Left renal pelvis (tissue), 4 donors: ENCODE results near the gene C2CD2. TPM values are rescaled to one million over a fixed set of nuclear protein-coding genes. Genes with fewer than 3 reads are reported as not detected.
A peak's percentile ranks its signal among the peaks of the same experiment; 100 is the strongest.

Source experiments
- DNase-seq, 4 donors: peaks; one replicate each; pipeline ENCODE4 v3.0.0-alpha.2; 2013; ENCODE audit warnings: low read depth in 4 of 4, low spot score in 3 of 4
- polyA plus RNA-seq, 4 donors: library from polyadenylated mRNA; unstranded; fragments of 120-200 nt; gene quantifications; one replicate each; pipeline ENCODE4 v1.2.1, GENCODE V29; 2013; ENCODE audit not compliant: insufficient read length in 4 of 4

Gene C2CD2
- polyA plus RNA-seq, 4 donors, result 12.8 to 17.6 (median 16.4) TPM

DNA sequence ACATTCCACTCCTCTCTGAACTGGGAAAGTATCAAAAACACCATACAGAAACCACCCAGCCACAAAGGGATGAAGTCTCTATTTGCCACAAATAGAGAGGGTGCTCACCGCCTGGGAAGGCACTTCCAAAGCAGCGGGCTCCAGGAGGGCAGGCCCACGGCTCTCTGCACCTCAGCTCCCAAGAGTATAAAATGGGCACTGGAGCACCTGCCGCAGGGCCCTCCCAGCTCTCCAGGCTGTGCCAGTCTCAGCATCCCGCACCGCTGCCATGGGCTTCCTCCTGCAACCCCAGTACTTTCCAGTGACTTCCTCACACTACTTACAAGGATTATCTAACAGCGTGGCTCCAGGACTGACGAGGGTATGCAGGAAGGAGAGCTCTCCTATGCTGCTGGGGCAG lies 14.4 kb downstream of the C2CD2 start:
- no peak for DNase-seq

DNA sequence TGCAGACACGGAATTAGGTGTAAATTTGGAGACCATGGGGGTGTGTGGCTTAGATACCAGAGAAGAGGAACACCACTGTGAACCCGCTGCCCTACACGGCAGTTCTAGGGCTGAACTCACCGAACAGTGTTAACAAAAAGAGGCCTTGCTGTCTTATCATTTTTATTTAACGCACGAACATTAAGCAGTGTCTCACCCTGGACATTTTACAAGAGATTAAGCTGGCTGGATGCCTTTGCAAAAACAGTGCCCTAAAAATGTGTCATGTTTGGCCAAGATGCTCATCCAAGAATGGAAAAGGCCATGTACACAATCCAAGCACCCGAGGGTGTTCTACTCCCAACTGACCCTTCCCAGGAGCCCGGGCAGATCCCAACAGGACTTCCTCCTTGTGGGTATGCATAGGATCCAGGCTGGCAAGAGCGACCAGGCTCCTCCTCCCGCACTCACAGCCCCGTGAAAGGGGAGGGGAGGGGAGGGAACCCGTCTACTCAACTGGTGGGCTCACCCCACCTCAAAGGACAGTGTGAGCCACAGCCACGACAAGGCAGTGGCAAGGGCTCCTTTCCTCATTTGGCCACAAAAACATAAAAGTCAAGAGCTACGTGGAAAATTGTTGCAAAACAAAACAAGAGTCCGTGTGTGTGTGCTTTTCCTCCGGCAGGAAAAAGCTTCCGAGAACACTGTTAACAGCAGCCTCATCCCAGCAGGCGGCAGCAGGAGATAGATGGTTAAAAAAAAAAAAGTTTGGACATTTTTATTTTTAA lies 20.3 kb downstream of the C2CD2 start:
- DNase-seq, result no peak

DNA sequence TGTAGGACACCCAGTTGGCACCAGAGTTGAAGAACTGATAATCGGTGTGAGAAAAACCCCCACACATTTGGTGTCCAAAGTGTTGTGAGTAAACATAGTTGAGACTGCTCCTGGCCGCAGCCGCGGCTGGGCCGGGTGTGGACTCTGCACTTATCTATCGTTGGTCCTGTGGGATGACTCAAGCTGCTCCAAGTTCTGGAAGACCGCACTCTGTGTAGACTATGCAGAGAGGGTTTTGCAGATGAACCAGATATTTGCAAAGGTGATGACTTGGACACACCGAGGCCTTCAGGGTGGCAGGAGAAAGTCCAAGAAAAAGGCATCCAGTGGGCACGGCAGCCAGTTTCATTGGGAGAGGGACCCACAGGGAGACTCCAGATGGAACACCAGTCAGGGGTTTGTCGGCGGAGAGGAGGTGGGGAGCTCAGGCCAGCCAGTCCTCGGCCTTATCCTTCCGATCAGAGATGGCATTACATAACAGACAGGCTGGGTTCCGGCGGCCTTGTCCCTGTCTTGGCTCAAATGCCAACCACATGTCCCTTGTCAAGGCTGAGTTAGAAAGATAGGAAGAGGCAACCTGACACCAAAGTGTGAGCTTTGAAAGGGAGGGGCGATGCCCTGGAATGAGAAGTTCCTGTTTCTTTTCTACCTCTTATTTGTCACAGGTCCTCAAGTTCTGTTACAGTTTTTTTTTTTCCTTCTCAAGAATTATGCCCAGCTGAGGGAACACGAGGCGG lies 21.1 kb downstream of the C2CD2 start:
- no peak for DNase-seq

DNA sequence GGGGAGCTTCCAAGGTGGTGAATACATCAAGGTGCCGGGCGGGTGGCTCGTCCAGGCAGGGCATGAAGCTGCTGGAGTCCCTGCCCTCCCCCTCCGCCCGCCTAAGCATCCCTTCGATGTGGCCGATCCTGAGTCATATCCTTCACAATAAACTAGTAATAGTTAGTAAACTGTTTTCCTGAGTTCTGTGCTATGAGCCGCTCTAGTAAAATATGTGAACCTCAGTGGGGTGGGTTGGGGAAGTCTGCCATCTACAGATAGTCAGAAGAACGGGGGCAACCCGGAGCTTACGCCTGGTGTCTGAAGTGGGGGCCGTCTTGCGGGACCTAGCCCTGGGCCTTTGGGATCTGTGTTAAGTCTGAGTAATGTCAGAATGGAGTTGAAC lies 21.6 kb downstream of the C2CD2 start:
- no peak for DNase-seq

DNA sequence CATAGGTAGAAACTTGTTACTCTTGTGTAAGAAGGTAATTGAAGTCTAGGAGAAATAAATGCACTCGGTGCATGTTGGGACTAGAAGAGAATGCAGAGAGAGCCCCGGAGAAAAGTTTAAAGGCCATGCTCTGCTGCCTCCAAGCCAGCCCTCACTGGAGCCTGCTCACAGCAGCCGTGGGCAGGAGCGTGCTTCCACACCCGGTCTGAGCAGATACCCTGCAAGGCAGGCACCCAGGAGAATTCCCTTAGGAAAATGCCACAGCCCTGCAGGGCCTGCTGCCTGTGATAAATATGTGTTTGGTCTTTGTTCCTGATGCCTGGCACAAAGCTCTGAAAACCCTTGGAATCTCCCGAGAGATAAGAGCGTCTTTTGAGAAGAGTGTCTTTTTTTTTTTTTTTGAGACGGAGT lies 22.8 kb downstream of the C2CD2 start:
- no peak for DNase-seq

DNA sequence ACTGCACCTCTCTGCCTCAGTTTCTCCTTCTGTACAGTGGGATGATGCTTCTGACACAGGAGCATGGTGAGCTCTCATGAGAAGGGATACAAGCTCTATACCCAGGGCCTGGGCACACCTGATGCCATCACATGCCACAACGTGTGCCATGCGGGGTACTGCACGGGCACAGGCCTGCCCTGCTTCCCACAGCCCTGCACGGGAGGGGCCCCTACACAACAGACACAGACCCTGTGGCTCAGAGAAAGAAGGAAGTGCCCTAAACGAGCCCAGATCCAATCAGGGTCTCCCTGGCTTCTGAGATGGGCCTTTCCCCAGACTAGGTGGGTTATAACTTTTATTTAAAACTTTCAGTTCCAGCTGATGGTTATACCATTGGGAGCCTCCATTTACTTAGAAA lies 24.6 kb downstream of the C2CD2 start:
- DNase-seq, result no peak

- no peak for DNase-seq
These were observed 25.1 kb downstream of the C2CD2 start for GRCh38 chr21:41928621-41929220.

DNA sequence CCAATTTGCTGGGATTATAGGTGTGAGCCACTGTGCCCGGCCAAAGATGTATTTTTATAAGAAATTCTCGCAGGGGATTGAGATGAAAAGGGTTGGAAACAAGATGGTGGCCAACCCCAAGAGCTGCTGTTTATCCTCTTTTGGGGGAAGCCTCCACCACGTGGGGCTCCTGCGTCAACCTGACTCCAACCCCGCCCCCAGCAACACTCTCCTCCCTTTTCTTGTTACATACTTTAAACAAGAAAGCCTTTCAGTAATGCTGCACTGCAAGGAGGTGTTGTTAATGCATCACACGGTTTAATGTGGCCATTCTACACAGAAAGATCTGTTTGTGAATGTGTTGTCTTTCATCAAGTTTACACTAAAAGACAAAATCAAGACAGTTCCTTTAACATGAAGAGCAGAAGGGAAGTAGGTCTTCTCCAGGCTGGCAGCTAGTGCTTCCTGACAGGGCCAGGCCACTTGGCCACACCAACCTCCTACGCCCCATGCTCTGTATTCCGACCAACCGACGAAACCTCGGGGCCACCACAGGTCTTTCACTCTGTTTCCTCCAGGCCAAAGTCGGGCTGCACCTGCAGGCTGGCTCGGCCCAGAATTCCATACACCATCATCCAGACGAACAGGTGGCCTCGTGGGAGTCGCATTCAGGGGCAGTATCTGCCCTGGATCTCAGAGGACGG lies 25.9 kb downstream of the C2CD2 start:
- DNase-seq, result no peak

GRCh38 chr21:41926807-41927171 lies 27.0 kb downstream of the C2CD2 start:
- no peak for DNase-seq

- peak in 1 of 4 donors; percentile 31 for DNase-seq
These were observed 27.6 kb downstream of the C2CD2 start for GRCh38 chr21:41926117-41926806.

DNA sequence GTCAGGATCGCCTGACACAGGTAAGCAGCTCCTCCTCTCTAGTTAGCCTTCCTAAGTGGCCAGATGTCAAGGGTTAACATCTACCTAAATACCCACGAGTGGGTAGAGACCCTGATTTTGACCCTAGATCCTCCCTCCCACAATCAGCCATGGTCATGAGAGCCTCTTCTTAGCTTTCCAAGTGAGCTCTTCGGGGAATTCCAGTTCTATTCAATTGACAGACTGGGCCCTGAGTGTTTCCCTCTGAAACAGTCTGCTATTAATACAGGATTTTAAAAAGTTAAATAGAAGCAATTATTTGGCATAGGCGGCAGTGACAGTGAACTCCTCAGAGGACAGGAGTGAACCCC lies 28.1 kb downstream of the C2CD2 start:
- no peak for DNase-seq

- DNase-seq, result no peak
These were observed 29.5 kb downstream of the C2CD2 start for GRCh38 chr21:41924368-41924754.

DNA sequence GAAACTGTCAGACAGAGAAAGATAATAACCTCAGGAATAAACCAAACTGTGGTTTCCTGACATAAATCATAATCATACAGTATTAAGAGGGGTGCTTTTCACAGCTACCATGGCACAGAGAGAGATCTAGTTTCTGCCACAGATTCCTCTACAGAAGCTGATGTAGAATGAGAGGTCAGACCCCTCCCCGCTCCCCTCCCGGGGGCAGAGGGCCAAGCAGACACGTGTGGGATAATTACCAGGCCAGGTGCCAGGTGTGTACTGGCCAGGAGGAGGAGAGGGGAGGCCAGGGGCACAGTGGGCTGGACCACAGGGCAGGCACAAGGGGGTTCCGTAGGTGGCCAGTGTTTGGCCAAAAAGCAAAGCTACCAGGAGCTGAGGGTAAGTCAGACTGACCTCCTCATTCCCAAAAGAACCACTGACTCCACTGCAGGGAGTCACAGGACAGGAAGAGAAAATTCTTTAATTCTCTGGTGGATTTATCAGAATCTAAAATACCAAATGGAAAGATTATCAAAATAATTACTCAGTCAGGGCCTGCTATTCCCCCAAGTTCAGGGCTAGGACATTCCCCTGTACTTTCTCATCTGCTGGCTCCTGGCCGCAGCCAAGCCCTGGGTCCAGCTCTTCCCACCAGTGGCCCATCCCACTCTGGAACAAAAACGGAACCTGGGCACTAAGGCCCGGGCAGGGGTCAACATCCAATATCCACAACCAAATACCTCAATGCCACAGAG lies 30.0 kb downstream of the C2CD2 start:
- no peak for DNase-seq

GRCh38 chr21:41923186-41923585 lies 30.6 kb downstream of the C2CD2 start:
- no peak for DNase-seq

GRCh38 chr21:41921021-41921420 lies 32.8 kb downstream of the C2CD2 start:
- no peak for DNase-seq

DNA sequence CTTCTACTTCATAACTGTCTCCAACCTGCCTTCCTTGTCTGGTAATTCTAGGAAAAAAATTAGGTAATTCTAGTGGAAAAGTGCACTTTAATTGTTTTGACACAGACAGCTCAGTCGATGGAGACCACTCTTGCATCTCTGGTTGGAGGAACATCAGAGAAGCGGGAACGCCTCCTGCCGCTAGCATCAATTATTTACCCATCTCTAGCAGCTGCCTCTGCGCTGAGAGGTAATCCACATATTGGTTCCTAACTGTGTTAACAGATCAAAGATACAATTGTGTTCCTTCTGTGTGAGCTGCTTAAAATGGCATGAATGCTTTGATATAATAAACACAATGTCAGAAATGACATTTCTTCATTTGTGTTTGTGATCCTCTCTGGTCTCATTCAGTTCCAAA lies 33.3 kb downstream of the C2CD2 start:
- no peak for DNase-seq

DNA sequence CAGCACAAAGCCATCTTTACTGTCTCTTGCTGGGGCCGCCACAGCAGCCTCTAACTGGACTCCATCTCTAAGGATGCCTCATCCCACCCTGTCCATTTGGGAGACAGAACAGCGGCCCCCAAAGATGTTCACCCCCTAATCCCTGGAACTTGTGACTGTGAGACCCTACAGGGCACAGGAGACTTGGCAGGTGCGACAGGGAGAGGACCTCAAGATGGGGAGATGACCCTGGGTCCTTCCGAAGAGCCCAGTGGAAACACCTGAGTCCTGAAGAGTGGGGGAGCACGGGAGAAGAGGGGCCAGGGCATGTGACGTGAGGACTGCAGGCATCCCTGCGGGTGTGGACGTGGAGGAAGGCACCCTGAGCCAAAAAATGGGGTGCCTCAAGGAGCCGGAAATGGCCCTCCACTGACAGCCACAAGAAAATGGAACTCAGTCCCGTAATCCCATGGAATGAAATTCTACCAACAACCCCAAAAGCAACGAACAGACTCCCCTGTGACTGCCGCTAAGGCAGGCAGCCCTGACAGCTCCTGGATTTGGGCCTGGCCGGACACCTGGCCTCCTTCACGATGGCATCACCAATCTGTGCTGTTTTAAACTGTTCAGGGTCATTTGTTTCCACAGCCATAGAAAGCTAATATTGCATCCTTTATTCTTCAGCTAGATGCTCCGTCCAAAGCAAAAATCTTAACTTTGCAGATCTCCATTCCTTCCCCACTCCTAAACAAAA lies 34.0 kb downstream of the C2CD2 start:
- no peak for DNase-seq

DNA sequence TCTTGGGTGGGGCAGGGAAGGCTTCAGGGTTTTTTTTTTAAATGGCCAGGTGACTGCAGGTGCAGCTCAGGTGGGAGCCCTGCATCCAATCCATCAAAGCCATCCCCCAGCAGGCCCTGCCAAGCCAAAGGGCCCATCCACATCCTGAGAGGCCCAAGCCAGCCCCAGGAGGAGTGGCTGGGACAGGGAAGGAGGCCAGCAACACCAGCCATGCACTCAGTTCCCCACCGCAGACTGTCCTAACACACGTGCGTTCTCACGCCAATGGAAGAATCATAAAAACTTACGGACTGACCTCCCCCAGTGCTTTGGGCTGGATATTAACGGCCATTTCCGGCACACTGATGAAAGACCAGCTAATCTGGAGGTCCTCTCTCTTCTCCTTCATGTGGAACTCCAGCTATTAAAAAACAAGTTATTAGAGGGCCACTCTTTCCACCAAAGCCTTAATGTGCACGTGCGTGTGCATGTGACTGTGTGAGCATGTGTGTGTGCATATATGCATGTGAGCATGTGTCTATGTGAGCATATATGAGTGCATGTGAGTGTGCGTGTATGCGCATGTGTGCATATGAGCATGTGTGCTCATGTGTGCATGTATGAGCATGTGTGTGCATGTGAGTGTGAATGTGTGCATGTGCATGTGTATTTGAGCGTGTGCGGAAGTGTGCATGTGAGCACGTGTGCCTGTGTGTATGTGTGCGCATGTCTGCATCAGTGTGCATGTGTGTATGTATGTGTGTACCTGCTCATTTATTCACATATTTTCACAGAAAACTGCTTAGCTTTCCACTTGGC lies 35.1 kb downstream of the C2CD2 start:
- DNase-seq, result no peak

DNA sequence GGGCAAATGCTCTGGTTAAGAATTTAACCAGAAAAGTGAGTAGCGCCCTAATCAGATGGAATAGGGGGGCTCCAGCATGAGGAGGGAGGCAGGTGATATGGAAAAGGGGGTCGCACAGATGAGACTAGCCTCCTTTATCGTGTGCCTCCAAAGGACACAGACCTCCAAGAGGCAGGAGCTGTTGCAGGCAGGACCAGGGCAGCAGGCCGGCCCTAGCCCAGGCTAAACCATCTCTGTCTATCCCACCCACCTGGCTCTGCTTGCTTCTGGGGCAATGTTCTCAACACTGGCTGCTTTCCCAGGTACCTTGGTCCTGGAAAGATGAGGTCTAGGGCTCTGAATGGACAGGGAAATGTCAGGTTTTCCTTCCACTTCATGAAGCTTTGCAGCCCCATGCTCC lies 36.3 kb downstream of the C2CD2 start:
- DNase-seq, result no peak
